Hematopoietic multipotent progenitor cell treated with erythropoietin and hydrocortisone succinate and interleukin-3 and kit ligand, for 6 days (in vitro differentiated cells): ENCODE data around the gene FAM107B.
A peak's percentile ranks its signal among the peaks of the same experiment; 100 is the strongest.
"Not testable (repeated sequence)": the region's sequence is repeated elsewhere in the genome, so short reads cannot be mapped to it uniquely, and the experiment has no call there.

Source experiments
- DNase-seq: peaks from one replicate; pipeline ENCODE4 v3.0.0-alpha.2; 2015

The FAM107B gene

DNA sequence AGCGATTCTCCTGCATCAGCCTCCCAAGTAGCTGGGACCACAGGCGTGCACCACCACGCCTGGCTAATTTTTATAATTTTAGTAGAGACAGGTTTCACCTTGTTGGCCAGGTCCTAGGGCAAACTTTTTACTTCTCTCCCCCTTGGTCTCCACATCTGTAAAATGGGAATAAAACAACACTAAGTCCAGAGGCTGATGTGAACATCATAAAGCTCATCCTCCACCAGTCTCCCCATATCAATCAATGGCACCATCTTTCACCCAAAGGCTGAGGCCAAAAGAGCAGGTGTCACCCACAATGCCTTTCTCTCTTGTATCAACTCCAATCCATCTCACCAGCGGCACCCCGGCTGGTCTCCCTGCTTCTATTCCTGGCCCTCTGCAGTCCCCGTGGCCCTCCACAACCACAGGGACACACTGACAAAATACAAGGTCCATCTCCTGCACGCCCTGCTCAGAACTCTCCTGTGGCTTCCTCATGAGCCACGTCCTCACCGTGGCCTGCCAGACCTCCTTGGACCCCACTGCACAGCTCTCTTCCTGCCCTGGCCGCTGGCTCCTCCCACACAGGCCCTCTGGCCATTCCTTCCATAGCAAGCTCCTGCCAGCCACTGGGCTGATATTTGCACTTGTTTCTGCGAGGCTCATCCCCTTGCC, 179.0 kb downstream of the FAM107B start:
- no peak for DNase-seq

DNA sequence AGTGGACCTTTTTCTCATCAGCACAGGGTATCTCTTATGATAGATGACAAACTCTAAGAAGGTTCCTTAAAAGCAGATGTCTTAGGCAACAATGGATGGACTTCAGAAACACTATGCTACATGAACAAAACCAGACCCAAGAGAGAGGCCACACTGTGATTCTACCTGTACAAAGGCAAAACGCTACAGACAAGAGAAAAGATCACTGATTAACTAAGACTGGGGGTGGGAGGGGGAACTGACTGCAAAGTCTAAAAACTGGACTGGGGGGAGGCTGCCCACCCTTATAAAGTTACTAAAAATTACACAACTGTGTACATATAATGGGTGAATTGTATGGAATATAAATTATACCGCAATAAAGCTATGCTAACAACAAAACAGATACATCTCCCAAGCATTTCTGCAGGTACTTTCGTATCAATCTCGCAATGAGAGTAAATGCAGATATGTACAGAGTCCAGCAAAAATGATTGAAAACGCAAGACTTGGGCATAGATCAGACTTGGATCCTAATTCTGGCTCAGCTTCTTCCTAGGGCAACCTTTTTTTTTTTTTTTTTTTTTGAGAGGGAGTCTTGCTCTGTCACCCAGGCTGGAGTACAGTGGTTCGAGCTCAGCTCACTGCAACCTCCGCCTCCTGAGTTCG, 179.7 kb downstream of the FAM107B start:
- DNase-seq, result no peak

DNA sequence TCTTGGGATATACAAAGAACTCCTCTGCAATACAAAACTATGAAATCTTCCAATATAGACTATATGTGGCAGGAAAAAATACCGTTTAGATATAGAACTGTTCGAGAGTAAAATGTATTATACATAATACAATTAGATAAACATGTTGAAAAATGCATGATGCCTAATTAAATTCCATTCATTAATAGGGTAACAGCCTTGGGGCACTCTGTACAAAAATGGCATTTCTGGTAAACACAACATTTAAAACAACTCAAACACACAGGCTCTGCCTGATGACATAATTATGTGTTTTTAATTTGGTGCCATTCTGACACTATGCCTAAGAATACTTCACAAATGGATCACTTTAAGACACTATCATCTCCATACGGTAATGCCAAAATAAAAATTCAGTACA, 180.9 kb downstream of the FAM107B start:
- no peak for DNase-seq

DNA sequence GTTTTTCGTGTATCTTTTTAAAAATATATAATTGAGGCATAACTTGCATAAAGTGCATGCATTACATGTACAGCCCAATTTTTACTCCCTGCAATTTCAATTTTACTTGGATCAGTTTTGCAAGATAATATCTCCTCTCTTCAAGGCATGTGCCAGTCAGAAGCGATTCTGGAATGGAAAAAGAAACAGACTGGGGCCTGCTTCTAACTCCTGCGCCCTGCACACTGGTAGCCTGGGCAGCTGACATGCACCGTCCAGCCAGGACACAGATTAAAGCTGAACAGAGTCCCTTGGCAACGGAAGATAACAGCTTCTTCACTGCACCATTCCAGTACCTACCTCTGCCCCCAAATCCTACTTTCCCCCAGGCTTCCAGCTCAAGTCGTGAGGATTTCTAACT, 182.1 kb downstream of the FAM107B start:
- no peak for DNase-seq

DNA sequence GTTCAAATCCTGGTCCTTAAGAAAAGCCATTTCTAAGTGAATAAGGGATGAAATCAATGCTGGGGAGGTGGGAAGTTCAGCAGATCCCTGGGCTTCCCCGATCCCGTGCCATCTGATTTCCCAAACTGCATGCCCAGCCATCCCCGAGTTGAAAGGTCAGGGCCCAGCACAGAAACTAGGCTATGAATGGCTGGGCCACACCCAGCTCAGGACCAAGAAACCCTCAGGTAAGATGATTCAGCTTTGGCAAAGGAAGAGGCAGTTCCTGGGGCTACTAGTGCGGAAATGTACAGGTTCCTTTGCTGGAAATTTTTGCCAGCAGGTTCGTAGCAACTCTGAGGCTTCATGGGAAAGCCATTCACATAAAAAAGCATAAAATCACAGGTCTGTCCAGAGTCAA, 182.7 kb downstream of the FAM107B start:
- no peak for DNase-seq

DNA sequence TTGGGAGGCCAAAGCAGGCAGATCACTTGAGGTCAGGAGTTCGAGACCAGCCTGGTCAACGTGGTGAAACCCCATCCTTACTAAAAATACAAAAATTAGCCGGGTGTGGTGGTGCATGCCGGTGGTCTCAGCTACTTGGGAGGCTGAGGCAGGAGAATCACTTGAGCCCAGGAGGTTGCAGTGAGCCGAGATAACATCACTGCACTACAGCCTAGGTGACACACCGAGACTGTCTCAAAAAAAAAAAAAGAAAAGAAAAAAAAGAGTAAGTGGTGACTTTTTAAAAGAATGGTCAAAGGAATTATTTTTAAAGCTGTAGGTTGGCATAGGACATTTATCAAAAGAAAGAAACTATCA, 185.8 kb downstream of the FAM107B start:
- DNase-seq, result not testable (repeated sequence)

DNA sequence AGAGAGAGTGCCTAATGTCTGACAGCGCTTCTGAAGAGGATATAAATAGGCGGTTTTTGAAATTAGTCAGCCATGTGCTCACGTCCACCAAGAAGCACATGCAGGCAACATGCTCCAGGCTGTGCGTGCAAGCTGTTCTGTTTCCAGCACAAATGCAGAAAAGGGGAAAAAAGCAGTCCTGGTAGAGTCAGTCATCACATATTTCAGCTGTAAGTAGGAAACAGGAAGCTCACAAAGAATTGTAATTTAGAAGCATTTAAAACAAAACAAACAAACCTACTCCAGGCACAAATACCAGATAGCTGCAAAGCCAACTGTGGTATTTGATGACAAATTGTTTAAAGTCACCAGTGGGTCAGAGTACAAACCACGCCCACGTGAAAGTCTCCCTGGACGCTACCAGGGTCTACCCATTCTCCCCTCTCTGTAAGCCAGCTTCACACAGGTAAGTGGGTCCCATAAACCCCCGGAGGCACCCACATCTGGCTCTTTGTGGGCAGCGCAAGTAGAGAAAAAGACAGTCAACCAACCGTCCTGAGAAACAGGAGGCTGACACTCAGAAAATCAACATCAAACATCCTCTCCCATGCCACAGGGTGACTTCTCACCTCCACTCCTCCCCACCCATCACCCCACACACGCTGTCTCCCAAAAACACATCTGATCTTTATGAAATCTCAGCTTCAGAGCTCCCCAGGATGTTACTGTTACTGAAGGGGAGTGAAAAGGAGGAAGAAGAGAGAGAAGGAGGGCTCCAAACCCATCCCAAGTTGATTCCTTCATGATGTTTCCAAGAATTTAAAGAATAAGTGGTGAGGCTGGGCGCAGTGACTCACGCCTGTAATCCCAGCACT, 186.4 kb downstream of the FAM107B start:
- DNase-seq, result no peak

DNA sequence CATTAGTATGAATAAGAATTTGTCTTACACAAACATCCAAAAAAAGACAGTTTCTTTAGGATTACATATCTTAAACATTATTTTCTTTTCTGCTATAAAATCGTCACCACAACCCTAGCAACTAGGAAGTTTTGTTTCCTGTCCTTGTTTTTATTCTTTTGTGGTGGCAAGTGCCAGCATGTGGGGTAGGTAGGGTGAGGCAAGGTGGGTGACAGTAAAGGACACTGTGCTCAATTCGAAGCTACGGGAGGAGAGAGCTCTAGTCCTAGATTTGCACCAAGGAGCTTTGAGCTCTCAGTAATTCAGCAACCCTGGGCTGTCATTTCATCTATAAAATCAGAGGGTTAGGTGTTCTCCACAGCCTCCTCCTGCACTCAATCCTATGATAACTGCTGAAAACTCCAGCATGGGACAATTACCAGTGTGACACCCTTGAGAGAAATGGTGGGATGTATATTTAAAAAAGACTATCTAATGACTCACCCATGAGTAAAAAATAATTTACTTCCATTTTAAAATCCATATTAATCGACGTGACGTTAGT, 187.1 kb downstream of the FAM107B start:
- DNase-seq, result no peak

DNA sequence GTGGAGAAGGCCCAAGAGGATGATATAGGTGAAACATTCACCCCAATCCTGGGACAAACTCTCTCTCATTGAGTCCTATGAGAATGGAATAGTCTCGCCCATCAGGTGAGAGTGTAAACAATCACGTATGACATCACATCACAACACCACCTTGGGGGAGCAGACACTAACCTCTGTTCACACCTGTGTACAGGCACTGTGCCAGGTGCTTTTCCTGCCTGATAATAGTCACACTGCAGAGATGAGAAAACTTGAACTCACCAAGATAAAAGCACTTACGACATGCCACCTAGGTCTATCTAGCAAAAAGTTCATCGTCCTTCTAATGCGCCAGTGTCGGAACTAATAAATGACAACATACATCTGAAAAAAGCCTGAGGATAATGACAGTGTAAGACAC, 187.8 kb downstream of the FAM107B start:
- DNase-seq, result no peak

DNA sequence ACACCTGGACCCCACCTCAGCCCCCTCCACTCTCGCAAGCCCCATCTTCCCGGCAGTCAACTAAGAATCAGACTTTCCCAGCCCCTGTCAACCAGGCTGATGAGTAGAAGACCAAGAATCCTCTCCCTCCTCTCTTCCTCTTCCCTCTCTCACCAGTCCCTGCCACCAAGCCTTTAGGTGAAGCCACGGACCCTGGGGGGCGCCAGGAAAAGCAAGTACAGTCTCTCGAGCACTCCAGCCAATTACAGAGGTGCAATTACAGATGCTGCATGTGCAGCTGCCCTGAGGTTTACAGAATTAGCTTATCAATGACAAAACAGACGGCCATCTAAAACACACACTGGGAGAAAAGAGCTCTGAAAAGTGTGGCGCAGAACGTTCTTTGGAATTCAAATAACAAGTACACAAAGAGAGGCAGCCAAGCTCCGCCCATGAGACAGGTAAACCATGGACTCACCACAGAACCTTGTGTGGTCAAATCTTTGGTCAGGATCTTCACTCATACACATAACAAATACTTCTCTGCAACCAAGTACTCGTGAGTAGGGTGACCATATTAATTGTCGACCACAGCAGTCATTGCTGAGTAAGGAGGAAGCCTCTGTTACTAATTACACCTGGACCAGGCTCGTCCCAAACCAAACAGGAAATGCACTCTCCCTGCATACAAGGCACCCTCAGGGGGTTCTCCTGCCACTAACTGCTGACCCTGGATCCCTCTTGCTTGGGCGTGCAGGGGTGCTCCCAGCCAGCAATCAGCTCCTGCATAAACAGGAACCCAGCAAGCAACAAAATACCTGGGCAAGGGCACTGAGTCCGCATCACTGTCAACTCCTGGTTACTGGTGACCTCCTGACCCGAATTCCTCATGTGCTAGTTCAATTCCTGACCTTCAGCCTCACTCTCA, 189.2 kb downstream of the FAM107B start:
- DNase-seq, result no peak

DNA sequence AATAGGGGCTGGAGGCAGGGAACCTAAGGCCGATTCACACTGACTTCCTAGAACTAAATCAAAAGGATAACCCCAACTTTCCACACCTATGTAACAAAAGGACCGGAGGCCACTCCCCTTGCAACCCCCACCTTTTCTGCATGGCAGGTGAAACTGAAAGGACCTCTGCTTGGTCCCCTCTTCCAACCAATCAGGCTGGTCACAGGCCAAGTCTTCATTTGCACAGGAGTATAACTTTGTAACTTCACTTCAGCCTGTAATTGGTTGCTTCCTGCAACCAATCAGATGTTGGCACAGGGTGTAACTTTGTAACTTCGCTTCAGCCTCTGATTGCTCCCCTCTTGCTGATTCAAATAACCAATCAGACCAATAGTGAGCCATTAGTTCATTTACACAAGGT, 190.0 kb downstream of the FAM107B start:
- DNase-seq, result no peak

DNA sequence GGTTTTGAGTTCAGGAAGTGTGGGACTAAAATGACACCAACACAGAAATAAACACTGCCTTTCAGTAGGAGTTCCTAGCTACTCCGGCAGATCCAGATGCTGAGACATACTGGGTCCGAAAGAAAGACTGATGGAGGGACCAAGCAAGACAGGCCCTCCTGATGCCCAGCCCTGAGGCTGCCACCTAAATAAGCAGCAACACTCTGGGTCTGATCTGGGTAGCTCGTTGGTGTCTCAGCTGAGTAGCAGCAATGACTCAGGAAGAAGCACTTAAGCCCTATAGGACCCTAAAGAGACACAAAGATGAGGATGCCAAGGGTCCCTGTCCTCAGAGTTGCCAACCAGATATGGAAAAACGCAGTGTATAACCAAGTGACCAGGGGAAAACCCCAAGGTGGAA, 190.7 kb downstream of the FAM107B start:
- DNase-seq, result no peak

DNA sequence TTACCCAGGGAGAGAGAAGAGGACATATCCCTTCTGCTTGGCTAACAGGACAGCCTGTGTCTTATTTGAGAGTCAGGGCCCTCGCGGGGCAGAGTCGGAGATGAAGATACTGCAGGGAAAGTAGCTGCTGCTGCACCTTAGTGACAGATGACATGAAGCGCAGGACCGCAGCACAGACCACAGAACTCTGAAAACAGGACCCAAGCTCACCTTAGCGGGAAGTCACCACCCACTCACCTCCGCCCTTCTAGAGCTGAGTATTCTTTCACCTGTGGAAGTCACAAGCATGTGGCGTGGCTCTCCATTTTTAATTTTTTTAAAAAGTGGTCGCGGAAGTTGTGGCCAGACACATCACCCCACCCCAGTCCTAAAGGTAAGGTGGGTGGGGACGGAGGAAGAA, 191.4 kb downstream of the FAM107B start:
- DNase-seq, result no peak

DNA sequence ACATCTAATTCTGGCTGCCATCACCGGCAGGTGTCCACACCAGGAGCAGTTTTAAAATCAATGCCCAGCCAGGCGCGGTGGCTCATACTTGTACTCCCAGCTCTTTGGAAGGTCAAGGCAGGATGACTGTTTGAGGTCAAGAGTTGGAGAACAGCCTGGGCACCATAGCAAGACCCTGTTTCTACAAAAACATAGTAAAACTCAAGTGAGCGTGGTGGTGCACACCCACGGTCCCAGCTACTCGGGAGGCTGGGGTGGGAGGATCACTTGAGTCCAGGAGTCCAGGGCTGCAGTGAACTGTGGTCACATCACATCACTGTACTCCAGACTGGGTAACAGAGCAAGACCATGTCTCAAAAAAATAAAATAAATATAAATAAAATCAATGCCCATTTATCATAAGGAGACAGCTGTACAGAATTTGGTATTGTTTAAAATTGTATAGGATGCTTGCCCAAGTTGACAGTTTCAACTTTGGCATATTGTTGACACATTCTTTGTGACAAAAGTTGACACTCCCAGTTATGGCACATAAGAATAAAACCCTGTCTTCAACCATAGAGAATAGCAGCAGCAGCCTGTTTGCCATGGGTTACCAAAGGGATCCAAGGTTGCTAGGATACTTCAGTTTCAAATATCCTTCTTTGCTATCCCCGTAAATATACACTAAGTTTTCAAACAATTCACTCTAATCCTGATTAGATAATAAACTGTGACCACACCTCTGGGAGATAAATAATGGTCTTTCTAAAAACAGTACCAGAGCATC, 193.0 kb downstream of the FAM107B start:
- DNase-seq, result no peak

DNA sequence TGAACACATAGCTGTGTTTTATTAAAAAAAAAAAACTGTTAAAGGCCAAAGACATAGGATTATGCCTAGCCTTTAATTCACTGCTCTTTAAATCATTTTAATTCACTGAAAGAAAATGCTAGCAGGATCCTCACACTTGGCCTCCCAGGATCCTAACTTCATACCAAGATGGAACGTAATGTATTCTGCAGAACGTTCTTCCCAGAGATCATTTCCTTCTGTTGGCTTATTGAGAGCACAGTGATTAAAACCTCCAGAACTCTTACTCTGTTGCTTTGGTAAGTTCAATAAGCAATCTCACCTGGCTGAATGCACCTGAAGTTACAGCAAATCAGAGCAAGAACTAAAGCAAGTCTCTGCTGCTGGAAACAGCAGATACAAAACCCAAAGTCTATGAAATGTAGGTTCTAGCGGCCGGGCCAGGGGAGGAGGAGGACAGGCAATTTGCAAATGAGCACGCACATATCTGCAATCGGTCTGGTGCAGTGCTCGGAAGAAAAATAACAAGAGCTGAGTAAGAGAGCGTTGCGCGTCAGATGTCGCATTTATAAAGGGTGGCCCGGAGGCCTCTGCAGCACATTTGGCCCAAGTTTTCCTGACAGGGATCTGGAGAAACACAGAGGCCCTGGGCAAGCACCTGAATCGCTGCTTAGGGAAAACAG, 193.9 kb downstream of the FAM107B start:
- DNase-seq, result no peak

DNA sequence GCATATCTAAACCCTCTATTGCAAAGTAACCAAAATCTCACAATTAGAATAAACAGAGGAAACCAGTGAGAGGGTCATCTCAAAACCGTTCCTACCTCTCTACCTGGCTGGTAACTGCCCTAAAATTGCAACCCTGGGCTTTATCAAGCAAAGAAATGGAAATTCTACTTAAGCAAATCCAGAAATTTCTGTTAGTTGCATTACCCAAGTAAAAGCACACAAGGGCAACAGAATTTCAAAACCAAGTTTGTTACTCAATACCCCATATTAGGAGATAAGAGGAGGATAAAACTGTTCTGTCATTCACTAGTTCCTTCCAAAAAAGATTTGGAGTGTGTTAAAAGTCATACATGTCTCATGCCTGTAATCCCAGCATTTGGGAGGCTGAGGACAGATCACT, 195.3 kb downstream of the FAM107B start:
- DNase-seq, result peak; percentile 64

DNA sequence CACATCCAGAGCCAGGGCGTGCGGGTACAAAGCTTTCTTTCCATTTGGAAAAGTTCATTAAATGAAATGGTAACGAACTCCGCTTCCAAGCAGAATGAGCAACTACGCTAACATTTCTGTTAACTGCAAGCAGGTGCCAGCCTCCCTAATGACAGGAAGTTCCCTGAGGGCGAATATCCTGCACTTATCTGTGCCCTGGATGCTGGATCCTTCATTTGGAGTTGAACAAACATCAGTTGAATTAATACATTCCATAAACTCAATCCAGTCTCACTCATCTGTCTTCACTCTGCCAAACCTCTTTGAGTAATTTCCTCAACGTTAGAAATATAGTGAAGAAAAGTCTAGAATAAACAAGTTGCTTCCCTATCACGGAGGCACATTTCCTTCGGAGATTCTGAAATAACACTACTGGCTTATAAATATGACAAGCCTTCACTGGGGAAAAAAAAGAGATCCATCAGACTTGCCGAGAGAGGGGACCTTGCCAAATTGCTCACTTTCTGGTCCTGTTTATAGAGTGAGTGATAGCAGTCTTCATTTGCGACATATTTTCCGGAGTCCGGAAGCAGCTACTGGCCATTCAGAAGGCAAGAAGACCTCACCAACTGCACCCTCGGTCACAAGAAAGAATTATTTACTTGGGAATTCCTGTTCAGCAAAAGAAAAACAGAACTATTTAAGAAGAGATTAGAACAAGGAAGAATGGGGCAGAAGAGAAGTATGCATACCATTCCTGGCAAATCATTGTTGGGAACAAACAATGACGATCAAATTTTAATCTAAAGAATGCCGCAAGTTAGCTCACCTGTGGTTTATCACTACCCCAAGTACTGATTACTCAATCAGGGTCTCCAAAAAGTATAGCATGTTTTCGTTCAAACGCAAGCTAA, 196.4 kb downstream of the FAM107B start:
- peak; percentile 23 for DNase-seq

DNA sequence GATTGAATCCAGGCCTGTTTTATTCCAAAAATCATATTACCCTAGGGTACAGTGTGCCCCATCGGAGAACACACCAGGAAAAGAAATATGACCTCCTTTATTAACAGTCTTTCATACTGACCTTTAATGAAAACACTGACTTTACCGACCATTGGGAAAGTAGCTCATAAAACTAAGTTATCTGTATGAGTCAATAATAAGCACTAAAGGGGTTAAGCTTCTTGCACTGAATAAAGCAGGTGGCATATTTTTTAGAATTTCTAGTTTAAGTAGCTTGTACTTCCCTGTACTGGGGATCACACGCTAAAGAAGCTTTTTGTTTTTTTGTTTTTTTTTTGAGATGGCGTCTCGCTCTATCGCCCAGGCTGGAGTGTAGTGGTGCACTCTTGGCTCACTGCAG, 199.8 kb downstream of the FAM107B start:
- no peak for DNase-seq

DNA sequence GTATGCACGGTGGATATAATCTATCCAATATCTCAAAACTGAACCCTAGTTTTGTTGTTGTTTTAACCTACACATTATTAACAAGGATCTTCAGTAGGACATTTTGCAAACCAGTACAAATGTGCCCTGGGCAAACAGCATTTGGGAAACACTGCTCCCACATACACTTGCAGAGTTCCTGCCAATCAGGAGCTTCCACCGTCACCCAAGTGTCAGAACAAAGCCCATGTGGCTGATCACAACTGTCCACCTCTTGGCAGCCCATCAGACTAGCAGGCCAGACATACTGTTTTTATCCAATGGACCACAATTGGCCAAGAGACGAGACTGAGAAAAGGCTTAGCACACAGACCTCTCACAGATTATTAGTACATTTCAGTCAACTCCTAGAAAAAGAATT, 200.4 kb downstream of the FAM107B start:
- no peak for DNase-seq

DNA sequence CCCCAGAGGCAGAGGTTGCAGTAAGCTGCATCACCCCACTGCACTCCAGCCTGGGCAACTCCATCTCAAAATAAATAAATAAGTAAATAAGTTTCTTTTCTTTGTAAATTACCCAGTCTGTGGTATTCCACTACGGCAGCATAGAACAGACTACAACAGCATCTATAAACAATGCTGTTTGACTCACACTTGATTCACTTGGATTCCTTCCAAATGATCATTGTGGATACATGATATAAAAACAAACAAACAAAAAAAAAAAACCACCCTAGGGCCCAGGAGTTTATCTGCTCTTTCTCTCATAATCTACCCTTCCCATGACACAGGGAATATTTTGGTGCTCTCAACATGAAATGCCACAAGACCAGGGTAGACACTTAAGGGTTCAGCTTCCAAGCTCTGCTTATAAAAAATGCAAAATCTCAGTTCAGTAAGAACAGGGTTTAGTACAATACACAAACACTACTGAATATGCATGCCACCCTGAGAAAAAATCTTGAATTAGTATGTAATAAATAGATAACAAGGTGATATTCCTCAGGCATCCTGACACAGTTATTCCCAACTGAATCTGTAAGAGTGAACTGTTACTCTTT, 200.9 kb downstream of the FAM107B start:
- DNase-seq, result no peak
